Fibroblast of skin of right quadriceps (primary cell): ENCODE results near the gene RAI1.

Experiments used
- DNase-seq: peaks from one replicate; pipeline ENCODE4 v3.0.0-alpha.2; 2013

Gene RAI1

GRCh38 chr17:17736205-17737183 lies 55.2 kb downstream of the RAI1 start:
- peak; percentile 66 for DNase-seq

- no peak for DNase-seq
Measured at GRCh38 chr17:17737961-17738894, 57.0 kb downstream of the RAI1 start.

- no peak for DNase-seq
Measured at GRCh38 chr17:17738901-17739300, 57.6 kb downstream of the RAI1 start.

GRCh38 chr17:17739388-17740066 lies 58.3 kb downstream of the RAI1 start:
- peak; percentile 57 for DNase-seq

GRCh38 chr17:17740615-17741348 lies 59.5 kb downstream of the RAI1 start:
- DNase-seq, result no peak

GRCh38 chr17:17741349-17742023 lies 60.2 kb downstream of the RAI1 start:
- no peak for DNase-seq

GRCh38 chr17:17742133-17742621 lies 60.9 kb downstream of the RAI1 start:
- DNase-seq, result no peak

- DNase-seq, result no peak
Measured at GRCh38 chr17:17742688-17743390, 61.6 kb downstream of the RAI1 start.

- no peak for DNase-seq
Measured at GRCh38 chr17:17743391-17744112, 62.3 kb downstream of the RAI1 start.

- DNase-seq, result no peak
Measured at GRCh38 chr17:17744116-17744515, 62.9 kb downstream of the RAI1 start.

- DNase-seq, result no peak
Measured at GRCh38 chr17:17745476-17746455, 64.5 kb downstream of the RAI1 start.

- DNase-seq, result no peak
Measured at GRCh38 chr17:17748179-17748578, 66.9 kb downstream of the RAI1 start.

GRCh38 chr17:17748604-17749003 lies 67.3 kb downstream of the RAI1 start:
- DNase-seq, result no peak

GRCh38 chr17:17749025-17749772 lies 67.9 kb downstream of the RAI1 start:
- no peak for DNase-seq

- DNase-seq, result peak; percentile 46
Measured at GRCh38 chr17:17749921-17750320, 68.7 kb downstream of the RAI1 start.

- no peak for DNase-seq
Measured at GRCh38 chr17:17750881-17751280, 69.6 kb downstream of the RAI1 start.

- no peak for DNase-seq
Measured at GRCh38 chr17:17751489-17752088, 70.3 kb downstream of the RAI1 start.
